B cell (primary cell): ENCODE measurements around the gene GRK1. TPM values are rescaled to one million over a fixed set of nuclear protein-coding genes. Genes with fewer than 3 reads are reported as not detected.

Experiments
- ATAC-seq: fragments of 200-7000 bp; cut with Tn5 transposase; one replicate; pipeline ENCODE4 v1.10.0; 2021; ENCODE audit warnings: low read depth, mild to moderate bottlenecking, moderate number of reproducible peaks, moderate library complexity
- CTCF ChIA-PET: fragments of 350-600 bp; sonication (Branson Sonifier 250); formaldehyde crosslinking; loops from one replicate; lab custom pipeline; 2021; ENCODE audit warnings: antibody characterized with exemption, inconsistent platforms; lab: Charles Lee
- POLR2A ChIA-PET: fragments of 350-600 bp; sonication (Branson Sonifier 250); formaldehyde crosslinking; loops from one replicate; lab custom pipeline; 2021; ENCODE audit warnings: antibody characterized with exemption; lab: Charles Lee
- DNase-seq: peaks from one replicate; pipeline ENCODE4 v3.0.0; 2013
- H2AFZ ChIP-seq: 2 replicates; pipeline ENCODE4 v1.6.1; 2012; ENCODE audit warnings: mild to moderate bottlenecking, low read depth, low read length; ENCODE audit not compliant: insufficient read depth, poor library complexity, severe bottlenecking
- H3K27ac ChIP-seq, 2 donors: 1 replicate in 1 of 2; 2 replicates in 1 of 2; pipeline ENCODE4 v1.5.1; 2012 to 2013; ENCODE audit warnings: low read length in 2 of 2, mild to moderate bottlenecking in 2 of 2, moderate library complexity in 1 of 2
- H3K27me3 ChIP-seq, 4 experiments: fragments of 200-600 bp in 1 of 4; sonication (generic) in 1 of 4; replicated peaks in 1 of 4; 1 replicate in 2 of 4; 2 replicates in 2 of 4; pipeline versions ENCODE4 v1.6.1 to v1.7.0; 2013 to 2016; ENCODE audit warnings: low read length in 3 of 4, mild to moderate bottlenecking in 2 of 4, mixed read lengths in 1 of 4, moderate library complexity in 1 of 4; ENCODE audit not compliant: insufficient read depth in 4 of 4, control insufficient read depth in 3 of 4; ENCODE audit errors: control extremely low read depth in 1 of 4
- H3K36me3 ChIP-seq, 2 experiments: replicated peaks in 1 of 2; 1 replicate in 1 of 2; 2 replicates in 1 of 2; pipeline versions ENCODE4 v1.6.1 to v1.7.1; 2013; ENCODE audit warnings: low read length in 1 of 2; ENCODE audit not compliant: insufficient read depth in 2 of 2, control insufficient read depth in 1 of 2; ENCODE audit errors: control extremely low read depth in 1 of 2, extremely low read depth in 1 of 2
- H3K4me1 ChIP-seq, 2 donors: fragments of 200-600 bp in 1 of 2; sonication (generic) in 1 of 2; 1 replicate in 1 of 2; 2 replicates in 1 of 2; pipeline versions ENCODE4 v1.5.1 to v1.6.1; 2013 to 2017; ENCODE audit warnings: low read length in 2 of 2; ENCODE audit not compliant: control insufficient read depth in 2 of 2, insufficient read depth in 2 of 2
- H3K4me2 ChIP-seq: replicated peaks from 2 replicates; pipeline ENCODE3; 2012; ENCODE audit warnings: mild to moderate bottlenecking, low read depth, low read length; ENCODE audit not compliant: poor library complexity, severe bottlenecking
- H3K4me3 ChIP-seq, 5 experiments: fragments of 200-600 bp in 1 of 5; sonication (generic) in 1 of 5; 1 replicate in 3 of 5; 2 replicates in 2 of 5; pipeline versions ENCODE4 v1.5.1 to v1.7.0; 2011 to 2016; ENCODE audit warnings: low read length in 4 of 5, mild to moderate bottlenecking in 4 of 5, low read depth in 2 of 5, control low read depth in 1 of 5, moderate library complexity in 1 of 5; ENCODE audit not compliant: insufficient read depth in 1 of 5; ENCODE audit errors: control extremely low read depth in 1 of 5, extremely low read depth in 1 of 5
- H3K79me2 ChIP-seq: fragments of 200-600 bp; sonication (generic); one replicate; pipeline ENCODE4 v1.6.0; 2016; ENCODE audit warnings: low read length; ENCODE audit not compliant: control insufficient read depth, insufficient read depth
- H3K9ac ChIP-seq: fragments of 200-600 bp; sonication (generic); 2 replicates; pipeline ENCODE4 v1.6.1; 2017; ENCODE audit warnings: mild to moderate bottlenecking, low read length, moderate library complexity
- H3K9me3 ChIP-seq, 3 donors: one replicate each; pipeline versions ENCODE4 v1.6.1 to v1.7.1; 2013; ENCODE audit warnings: low read length in 2 of 3; ENCODE audit not compliant: control insufficient read depth in 2 of 3, insufficient read depth in 1 of 3; ENCODE audit errors: control extremely low read depth in 1 of 3
- H4K20me1 ChIP-seq: 2 replicates; pipeline ENCODE4 v1.6.0; 2012; ENCODE audit warnings: mild to moderate bottlenecking, low read length; ENCODE audit not compliant: insufficient read depth, control insufficient read depth, poor library complexity, severe bottlenecking
- H3K27ac Mint-ChIP-seq: one replicate; pipeline ENCODE4 v1.8.0; 2021; ENCODE audit warnings: mixed read lengths
- H3K27me3 Mint-ChIP-seq: one replicate; pipeline ENCODE4 v1.8.0; 2021; ENCODE audit warnings: mixed read lengths
- H3K4me1 Mint-ChIP-seq: one replicate; pipeline ENCODE4 v1.8.0; 2021; ENCODE audit warnings: mixed read lengths
- H3K4me3 Mint-ChIP-seq: one replicate; pipeline ENCODE4 v1.8.0; 2021; ENCODE audit warnings: mixed read lengths
- H3K9me3 Mint-ChIP-seq: one replicate; pipeline ENCODE4 v1.8.0; 2022; ENCODE audit warnings: mixed read lengths; ENCODE audit not compliant: insufficient read depth
- CTCF ChIP-seq: fragments of 200-600 bp; IDR thresholded peaks from one replicate; pipeline ENCODE4 v1.8.0; 2022; ENCODE audit warnings: antibody characterized with exemption, mild to moderate bottlenecking
- EZH2 ChIP-seq: IDR thresholded peaks from 2 replicates; pipeline ENCODE4 v1.6.1; 2012; ENCODE audit warnings: borderline replicate concordance, low read depth, mild to moderate bottlenecking, moderate library complexity, low read length; ENCODE audit not compliant: insufficient read depth, poor library complexity, severe bottlenecking
- WGBS: methylation state at CpG from one replicate; pipeline ENCODE4 v1.1.5; 2013; ENCODE audit warnings: missing lambda C conversion rate; ENCODE audit not compliant: insufficient coverage; 5-methylcytosine and 5-hydroxymethylcytosine counted together
- intact Hi-C: fragments of 100-400 bp; cut with micrococcal nuclease; formaldehyde crosslinking; loops from one replicate; pipeline ENCODE4 v1.10.0; 2022
- polyA minus RNA-seq: library from RNA; depleted of rRNA, polyadenylated mRNA; stranded (reverse); fragments of >200 nt; gene quantifications from 2 replicates; pipeline ENCODE4 v1.2.3, GENCODE V29; 2012
- polyA plus RNA-seq: library from polyadenylated mRNA; depleted of rRNA; stranded (reverse); fragments of >200 nt; gene quantifications from 2 replicates; pipeline ENCODE4 v1.2.3, GENCODE V29; 2012
- total RNA-seq, 2 donors: library from RNA; stranded (reverse); fragments of 120-200 nt in 1 of 2; gene quantifications; 1 replicate in 1 of 2; 2 replicates in 1 of 2; pipeline versions ENCODE4 v1.2.3 to v1.2.4, GENCODE V29; 2013 to 2022

Gene GRK1
- 0.15 TPM in 1 of 2 replicates, not detected in the other for total RNA-seq
- not detected for total RNA-seq (2013)
- polyA plus RNA-seq = 0.03 TPM in 1 of 2 replicates, not detected in the other
- polyA minus RNA-seq = 0.09 TPM in 1 of 2 replicates, not detected in the other

GRCh38 chr13:113666951-113667701 is at the start of gene GRK1:
Gene GRK1, plus strand, starts transcription at chr13:113667219. Its CDS starts 168 bp downstream, at chr13:113667387.
- CTCF ChIA-PET = no interaction called here
- POLR2A ChIA-PET = no interaction called here
- no peak for DNase-seq

More at GRCh38 chr13:113666951-113667701, at the start of gene GRK1:
- Mint-ChIP-seq H3K27ac (no peak within 1 kb of the TSS), H3K4me1 (no peaks in the 10 kb centered on the region), H3K4me3 (no peak within 1 kb of the TSS), H3K9me3 (no peaks in the 10 kb centered on the region), H3K27me3 (peaks cover 4% of the 10 kb centered on the region)
- Histone ChIP-seq H4K20me1 (no peaks in the 10 kb centered on the region), H3K4me2 (no peak within 1 kb of the TSS), H3K27ac (no peak within 1 kb of the TSS), H3K4me3 (no peak within 1 kb of the TSS), H3K4me1 (no peaks in the 10 kb centered on the region), H3K9me3 (peaks cover 0 to 14% (median 0%) of the 10 kb centered on the region in 3 donors), H3K9ac (no peak within 1 kb of the TSS), H3K79me2 (no peaks in the 10 kb centered on the region), H3K27me3 (peaks cover 0 to 11% (median 0%) of the 10 kb centered on the region in 4 experiments), H2AFZ (no peak within 1 kb of the TSS), H3K36me3 (no peaks in the 10 kb centered on the region)
- no peak for ATAC-seq
- WGBS = 90% methylated on average over 32 of the region's 32 CpGs
- no peak for TF ChIP-seq CTCF
- no peak for TF ChIP-seq EZH2
- intact Hi-C loops = no loop called here
